Osteocyte (in vitro differentiated cells): Measurements from ENCODE around the gene RIC3. TPM values are rescaled to one million over a fixed set of nuclear protein-coding genes. Genes with fewer than 3 reads are reported as not detected.

Experiments used
- DNase-seq: peaks from one replicate; pipeline ENCODE4 v3.0.0; 2021; ENCODE audit warnings: mixed read lengths; ENCODE audit not compliant: unreplicated experiment; ENCODE audit errors: extremely low spot score
- H3K27ac Mint-ChIP-seq: one replicate; pipeline ENCODE4 v1.8.0; 2021; ENCODE audit warnings: mild to moderate bottlenecking, mixed read lengths; ENCODE audit not compliant: unreplicated experiment
- H3K27me3 Mint-ChIP-seq: one replicate; pipeline ENCODE4 v1.8.0; 2021; ENCODE audit warnings: mixed read lengths; ENCODE audit not compliant: unreplicated experiment
- H3K36me3 Mint-ChIP-seq: one replicate; pipeline ENCODE4 v1.8.0; 2021; ENCODE audit warnings: mixed read lengths; ENCODE audit not compliant: unreplicated experiment
- H3K4me1 Mint-ChIP-seq: one replicate; pipeline ENCODE4 v1.8.0; 2021; ENCODE audit warnings: mixed read lengths; ENCODE audit not compliant: unreplicated experiment
- H3K4me3 Mint-ChIP-seq: one replicate; pipeline ENCODE4 v1.8.0; 2021; ENCODE audit warnings: mild to moderate bottlenecking, moderate library complexity, mixed read lengths; ENCODE audit not compliant: unreplicated experiment
- H3K9me3 Mint-ChIP-seq: one replicate; pipeline ENCODE4 v1.8.0; 2021; ENCODE audit warnings: mixed read lengths; ENCODE audit not compliant: unreplicated experiment
- CTCF ChIP-seq: fragments of 200-600 bp; sonication (generic); IDR thresholded peaks from 2 replicates; pipeline ENCODE4 v1.5.0; 2021; ENCODE audit warnings: antibody characterized with exemption, mild to moderate bottlenecking, moderate library complexity
- total RNA-seq: library from RNA; stranded (reverse); gene quantifications from 2 replicates; pipeline ENCODE4 v1.2.1, GENCODE V29; 2021

Gene RIC3
- total RNA-seq, 1 donor from 2014 or later: not detected

DNA sequence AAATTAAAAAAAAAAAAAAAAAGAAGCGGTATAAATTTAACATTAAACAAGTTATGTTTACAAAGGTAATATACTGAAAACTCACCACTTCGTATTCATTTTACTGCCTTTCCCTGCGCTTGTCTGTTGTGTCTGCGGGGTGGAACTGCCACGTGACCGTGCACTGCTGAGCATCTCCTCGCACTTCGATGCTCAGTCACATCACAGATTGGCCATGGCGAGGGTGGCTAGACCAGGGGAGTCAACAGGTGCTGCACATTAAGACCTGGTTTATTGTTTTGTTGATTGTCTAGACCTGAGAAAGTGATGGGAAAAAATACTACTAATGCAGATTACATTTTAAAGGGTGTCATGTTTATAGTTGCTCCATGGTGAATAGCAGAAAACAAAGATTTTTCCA is 110.6 kb downstream of the RIC3 start:
- H3K4me3 Mint-ChIP-seq: no peak overlapping the region

DNA sequence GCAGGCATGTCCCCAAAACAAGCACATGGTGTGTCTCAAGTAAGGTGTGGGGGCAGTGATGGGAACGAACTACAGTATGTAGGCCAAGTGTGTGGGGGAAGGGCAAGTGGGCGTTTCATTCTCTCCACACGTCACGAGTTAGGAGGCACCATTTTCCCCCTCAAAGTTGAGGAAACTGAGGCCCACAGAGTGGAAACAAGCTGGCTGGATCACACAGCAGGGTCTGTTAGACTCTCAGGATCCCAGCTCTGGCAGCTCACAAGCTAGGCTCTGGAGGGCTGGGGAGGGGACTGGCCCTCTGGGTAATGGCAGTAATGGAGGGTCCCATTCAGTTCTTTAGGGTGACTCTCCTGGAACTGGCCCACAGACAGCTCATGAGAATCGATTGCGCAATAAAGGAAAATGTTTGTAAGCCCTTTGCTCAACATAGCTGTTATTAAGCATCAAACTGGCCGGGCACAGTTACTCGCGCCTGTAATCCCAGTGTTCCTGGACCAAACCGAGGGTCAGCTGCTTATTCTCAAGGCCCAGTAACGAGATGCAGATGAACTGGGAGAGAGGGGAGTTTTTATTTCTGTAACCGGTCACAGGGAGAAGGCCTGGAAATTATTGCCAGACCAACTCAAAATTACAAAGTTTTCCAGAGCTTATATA is 111.9 kb downstream of the RIC3 start:
- Mint-ChIP-seq H3K4me3 (no peak overlapping the region), H3K36me3 (no peaks in the 10 kb centered on the region), H3K27me3 (peaks cover 2% of the 10 kb centered on the region), H3K4me1 (no peaks in the 10 kb centered on the region), H3K27ac (no peak overlapping the region), H3K9me3 (no peaks in the 10 kb centered on the region)
- no peak for TF ChIP-seq CTCF
- peak; percentile 53 for DNase-seq

More for the DNA sequence above, 110.6 kb downstream of the RIC3 start:
- peak; percentile 69 for DNase-seq
- H3K27ac Mint-ChIP-seq: no peak overlapping the region
- no peaks in the 10 kb centered on the region for H3K27me3 Mint-ChIP-seq
- H3K4me1 Mint-ChIP-seq: no peaks in the 10 kb centered on the region
- no peak for TF ChIP-seq CTCF
- no peaks in the 10 kb centered on the region for H3K9me3 Mint-ChIP-seq
- no peaks in the 10 kb centered on the region for H3K36me3 Mint-ChIP-seq

Other genes with a start within 250 kb of the RIC3 start
- gene OR10A6, start 237.8 kb downstream of the RIC3 start, total RNA-seq: not detected in 2 replicates
- gene OR10A3, start 227.3 kb downstream of the RIC3 start, total RNA-seq: not detected in 2 replicates
- gene NLRP10, start 203.6 kb downstream of the RIC3 start, total RNA-seq: 0.38 and 0.63 TPM in 2 replicates
- gene EIF3F, start 181.7 kb downstream of the RIC3 start, total RNA-seq: 327 and 333 TPM in 2 replicates
- gene TUB, start 87.8 kb downstream of the RIC3 start, total RNA-seq: 7.8 and 8.7 TPM in 2 replicates
- gene LMO1, start 94.9 kb upstream of the RIC3 start, total RNA-seq: not detected in 2 replicates